Neural cell (in vitro differentiated cells): ENCODE data around the gene NR2C2AP.

Source experiments
- EP300 ChIP-seq: fragments of 450-650 bp; conservative IDR thresholded peaks from 2 replicates; pipeline ENCODE4 v1.6.1; 2014; ENCODE audit warnings: antibody characterized with exemption, mild to moderate bottlenecking, moderate library complexity; ENCODE audit not compliant: poor library complexity, severe bottlenecking
- EZH2 ChIP-seq: fragments of 200-600, 300-800 bp; shearing (Covaris generic), sonication (generic); IDR thresholded peaks from 2 replicates; pipeline ENCODE4 v1.6.1; 2014; ENCODE audit warnings: antibody characterized with exemption, low read length, borderline replicate concordance, mild to moderate bottlenecking; ENCODE audit not compliant: insufficient read depth, poor library complexity, severe bottlenecking
- POLR2AphosphoS5 ChIP-seq: IDR thresholded peaks from 2 replicates; pipeline ENCODE4 v1.6.1; 2012
- RAD21 ChIP-seq: fragments of 450-650 bp; conservative IDR thresholded peaks from 2 replicates; pipeline ENCODE4 v1.6.1; 2014; ENCODE audit warnings: antibody characterized with exemption, mild to moderate bottlenecking, moderate library complexity
- SMC3 ChIP-seq: fragments of 450-650 bp; conservative IDR thresholded peaks from 2 replicates; pipeline ENCODE4 v1.6.1; 2014; ENCODE audit warnings: antibody characterized with exemption, mild to moderate bottlenecking, moderate library complexity; ENCODE audit not compliant: poor library complexity
- TAF1 ChIP-seq: IDR thresholded peaks from 2 replicates; pipeline ENCODE4 v1.6.1; 2012; ENCODE audit warnings: low read depth
- TF ChIP-seq, protein P1 (sequence below): fragments of 450-650 bp; IDR thresholded peaks from 2 replicates; pipeline ENCODE4 v1.5.1; 2014; ENCODE audit warnings: antibody characterized with exemption, mild to moderate bottlenecking, moderate library complexity; ENCODE audit not compliant: poor library complexity, severe bottlenecking

DNA sequence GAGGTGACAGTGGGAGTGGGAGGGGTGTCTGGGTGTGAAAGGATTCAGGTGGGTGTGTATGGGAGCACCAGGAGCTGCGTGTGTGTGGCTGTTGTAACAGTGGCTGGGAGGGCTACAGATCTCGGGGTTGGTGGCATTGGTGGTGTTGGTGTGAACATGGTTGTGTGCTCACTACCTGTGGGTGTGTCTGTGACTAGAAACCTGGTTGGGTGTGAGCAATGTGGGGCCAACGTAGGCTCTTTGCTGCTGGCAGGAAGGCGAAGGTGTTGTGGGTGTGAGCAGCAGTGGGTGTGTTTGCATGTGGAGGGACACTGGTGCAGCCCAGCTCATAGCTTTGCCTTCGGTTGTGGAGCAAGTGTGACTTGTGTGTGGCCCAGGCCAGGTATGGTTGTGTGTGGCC is 3.7 kb upstream of the NR2C2AP start:
- TF ChIP-seq, protein P1, sequence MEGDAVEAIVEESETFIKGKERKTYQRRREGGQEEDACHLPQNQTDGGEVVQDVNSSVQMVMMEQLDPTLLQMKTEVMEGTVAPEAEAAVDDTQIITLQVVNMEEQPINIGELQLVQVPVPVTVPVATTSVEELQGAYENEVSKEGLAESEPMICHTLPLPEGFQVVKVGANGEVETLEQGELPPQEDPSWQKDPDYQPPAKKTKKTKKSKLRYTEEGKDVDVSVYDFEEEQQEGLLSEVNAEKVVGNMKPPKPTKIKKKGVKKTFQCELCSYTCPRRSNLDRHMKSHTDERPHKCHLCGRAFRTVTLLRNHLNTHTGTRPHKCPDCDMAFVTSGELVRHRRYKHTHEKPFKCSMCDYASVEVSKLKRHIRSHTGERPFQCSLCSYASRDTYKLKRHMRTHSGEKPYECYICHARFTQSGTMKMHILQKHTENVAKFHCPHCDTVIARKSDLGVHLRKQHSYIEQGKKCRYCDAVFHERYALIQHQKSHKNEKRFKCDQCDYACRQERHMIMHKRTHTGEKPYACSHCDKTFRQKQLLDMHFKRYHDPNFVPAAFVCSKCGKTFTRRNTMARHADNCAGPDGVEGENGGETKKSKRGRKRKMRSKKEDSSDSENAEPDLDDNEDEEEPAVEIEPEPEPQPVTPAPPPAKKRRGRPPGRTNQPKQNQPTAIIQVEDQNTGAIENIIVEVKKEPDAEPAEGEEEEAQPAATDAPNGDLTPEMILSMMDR, result no peak
- no peak for TF ChIP-seq POLR2AphosphoS5
- no peak for TF ChIP-seq EZH2
- no peak for TF ChIP-seq SMC3
- no peak for TF ChIP-seq EP300
- no peak for TF ChIP-seq RAD21
- TF ChIP-seq TAF1, result no peak
